ENCODE results near the gene PLP1.

Gene PLP1

DNA sequence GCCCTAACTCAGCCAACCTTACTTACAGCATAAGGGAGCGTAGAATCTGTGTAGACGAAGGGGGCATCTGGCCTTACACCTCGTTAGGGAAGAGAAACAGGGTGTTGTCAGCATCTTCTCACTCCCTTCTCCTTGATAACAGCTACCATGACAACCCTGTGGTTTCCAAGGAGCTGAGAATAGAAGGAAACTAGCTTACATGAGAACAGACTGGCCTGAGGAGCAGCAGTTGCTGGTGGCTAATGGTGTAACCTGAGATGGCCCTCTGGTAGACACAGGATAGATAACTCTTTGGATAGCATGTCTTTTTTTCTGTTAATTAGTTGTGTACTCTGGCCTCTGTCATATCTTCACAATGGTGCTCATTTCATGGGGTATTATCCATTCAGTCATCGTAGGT is 14.6 kb downstream of the PLP1 start:
- Histone ChIP-seq H3K9me2 (replicated peaks; ENCODE audit: control insufficient read depth, low read length) (no peaks in the 10 kb centered on the region), H4K20me1 (ENCODE audit: control insufficient read depth, insufficient read depth, low read depth, low read length) (no peaks in the 10 kb centered on the region), H3K9me3 (ENCODE audit: control insufficient read depth, insufficient read depth, low read length) (no peaks in the 10 kb centered on the region), H3K27ac (ENCODE audit: low read depth, low read length) (no peak overlapping the region), H3K27me3 (ENCODE audit: control insufficient read depth, low read length) (no peaks in the 10 kb centered on the region), H3K4me3 (ENCODE audit: low read length) (no peak overlapping the region), H3K4me1 (ENCODE audit: control insufficient read depth, low read length) (peaks cover 43% of the 10 kb centered on the region), H3K79me2 (ENCODE audit: control insufficient read depth, low read length) (no peaks in the 10 kb centered on the region), H3K4me2 (ENCODE audit: low read length) (no peak overlapping the region), H3K36me3 (ENCODE audit: control insufficient read depth, low read length) (no peaks in the 10 kb centered on the region), H3F3A (ENCODE audit: control insufficient read depth, insufficient read depth) (peaks cover 9% of the 10 kb centered on the region)
- TF ChIP-seq, protein P1, sequence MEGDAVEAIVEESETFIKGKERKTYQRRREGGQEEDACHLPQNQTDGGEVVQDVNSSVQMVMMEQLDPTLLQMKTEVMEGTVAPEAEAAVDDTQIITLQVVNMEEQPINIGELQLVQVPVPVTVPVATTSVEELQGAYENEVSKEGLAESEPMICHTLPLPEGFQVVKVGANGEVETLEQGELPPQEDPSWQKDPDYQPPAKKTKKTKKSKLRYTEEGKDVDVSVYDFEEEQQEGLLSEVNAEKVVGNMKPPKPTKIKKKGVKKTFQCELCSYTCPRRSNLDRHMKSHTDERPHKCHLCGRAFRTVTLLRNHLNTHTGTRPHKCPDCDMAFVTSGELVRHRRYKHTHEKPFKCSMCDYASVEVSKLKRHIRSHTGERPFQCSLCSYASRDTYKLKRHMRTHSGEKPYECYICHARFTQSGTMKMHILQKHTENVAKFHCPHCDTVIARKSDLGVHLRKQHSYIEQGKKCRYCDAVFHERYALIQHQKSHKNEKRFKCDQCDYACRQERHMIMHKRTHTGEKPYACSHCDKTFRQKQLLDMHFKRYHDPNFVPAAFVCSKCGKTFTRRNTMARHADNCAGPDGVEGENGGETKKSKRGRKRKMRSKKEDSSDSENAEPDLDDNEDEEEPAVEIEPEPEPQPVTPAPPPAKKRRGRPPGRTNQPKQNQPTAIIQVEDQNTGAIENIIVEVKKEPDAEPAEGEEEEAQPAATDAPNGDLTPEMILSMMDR (IDR thresholded peaks at IDR 0.05; ENCODE audit: low read depth, low read length, poor library complexity, severe bottlenecking): no peak
- no peak for TF ChIP-seq EZH2phosphoT487 (IDR thresholded peaks at IDR 0.05; ENCODE audit: borderline replicate concordance, low read length)

DNA sequence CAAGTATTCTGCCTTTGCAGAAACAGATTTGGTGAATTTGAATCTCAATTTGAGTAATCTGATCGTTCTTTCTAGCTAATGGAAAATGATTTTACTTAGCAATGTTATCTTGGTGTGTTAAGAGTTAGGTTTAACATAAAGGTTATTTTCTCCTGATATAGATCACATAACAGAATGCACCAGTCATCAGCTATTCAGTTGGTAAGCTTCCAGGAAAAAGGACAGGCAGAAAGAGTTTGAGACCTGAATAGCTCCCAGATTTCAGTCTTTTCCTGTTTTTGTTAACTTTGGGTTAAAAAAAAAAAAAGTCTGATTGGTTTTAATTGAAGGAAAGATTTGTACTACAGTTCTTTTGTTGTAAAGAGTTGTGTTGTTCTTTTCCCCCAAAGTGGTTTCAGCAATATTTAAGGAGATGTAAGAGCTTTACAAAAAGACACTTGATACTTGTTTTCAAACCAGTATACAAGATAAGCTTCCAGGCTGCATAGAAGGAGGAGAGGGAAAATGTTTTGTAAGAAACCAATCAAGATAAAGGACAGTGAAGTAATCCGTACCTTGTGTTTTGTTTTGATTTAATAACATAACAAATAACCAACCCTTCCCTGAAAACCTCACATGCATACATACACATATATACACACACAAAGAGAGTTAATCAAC is 15.3 kb downstream of the PLP1 start:
- H3K79me2 ChIP-seq (ENCODE audit: control insufficient read depth, low read length): no peaks in the 10 kb centered on the region
- no peaks in the 10 kb centered on the region for H4K20me1 ChIP-seq (ENCODE audit: control insufficient read depth, insufficient read depth, low read depth, low read length)
- peaks cover 43% of the 10 kb centered on the region for H3K4me1 ChIP-seq (ENCODE audit: control insufficient read depth, low read length)
- no peaks in the 10 kb centered on the region for H3K9me2 ChIP-seq (replicated peaks; ENCODE audit: control insufficient read depth, low read length)
- H3K4me2 ChIP-seq (ENCODE audit: low read length): no peak overlapping the region
- H3K27ac ChIP-seq (ENCODE audit: low read depth, low read length): no peak overlapping the region
- H3F3A ChIP-seq (ENCODE audit: control insufficient read depth, insufficient read depth): peaks cover 9% of the 10 kb centered on the region
- H3K36me3 ChIP-seq (ENCODE audit: control insufficient read depth, low read length): no peaks in the 10 kb centered on the region
- H3K9me3 ChIP-seq (ENCODE audit: control insufficient read depth, insufficient read depth, low read length): no peaks in the 10 kb centered on the region
- TF ChIP-seq EZH2phosphoT487 (IDR thresholded peaks at IDR 0.05; ENCODE audit: borderline replicate concordance, low read length): no peak
- TF ChIP-seq, protein P1 (IDR thresholded peaks at IDR 0.05; ENCODE audit: low read depth, low read length, poor library complexity, severe bottlenecking): no peak
- H3K4me3 ChIP-seq (ENCODE audit: low read length): no peak overlapping the region
- H3K27me3 ChIP-seq (ENCODE audit: control insufficient read depth, low read length): no peaks in the 10 kb centered on the region

DNA sequence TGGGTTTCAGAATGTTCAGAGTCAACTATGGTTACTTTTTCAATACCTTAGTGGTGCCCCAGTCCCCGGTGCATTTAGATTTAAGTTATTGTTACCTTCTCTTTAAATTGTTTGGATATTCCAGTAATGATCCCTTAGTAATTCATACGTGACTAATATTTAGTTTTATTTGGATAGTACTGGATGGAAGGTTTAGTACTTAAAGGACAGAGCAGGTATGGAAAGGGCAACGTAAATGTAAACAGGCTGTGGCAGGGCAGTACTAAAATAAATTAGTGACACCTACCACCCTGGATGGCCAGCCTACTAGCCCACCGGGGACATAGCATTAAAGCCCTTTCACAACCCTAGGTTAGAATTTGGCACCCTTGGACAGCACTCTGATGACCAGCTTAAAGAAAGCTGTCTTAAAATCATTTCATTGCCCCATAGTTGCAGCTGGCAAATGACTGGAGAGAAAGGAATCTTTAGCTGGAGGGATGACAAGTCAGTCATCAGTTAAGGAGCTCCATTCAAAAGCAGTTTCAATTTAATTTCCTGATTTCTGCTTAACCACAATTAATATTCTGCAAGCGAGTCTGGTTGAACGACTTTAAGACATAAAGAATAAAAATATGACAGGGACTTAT is 16.4 kb downstream of the PLP1 start:
- H3K4me3 ChIP-seq (ENCODE audit: low read length): no peak overlapping the region
- peaks cover 9% of the 10 kb centered on the region for H3F3A ChIP-seq (ENCODE audit: control insufficient read depth, insufficient read depth)
- no peaks in the 10 kb centered on the region for H3K79me2 ChIP-seq (ENCODE audit: control insufficient read depth, low read length)
- H3K27me3 ChIP-seq (ENCODE audit: control insufficient read depth, low read length): no peaks in the 10 kb centered on the region
- no peaks in the 10 kb centered on the region for H3K9me2 ChIP-seq (replicated peaks; ENCODE audit: control insufficient read depth, low read length)
- TF ChIP-seq EZH2phosphoT487 (IDR thresholded peaks at IDR 0.05; ENCODE audit: borderline replicate concordance, low read length): no peak
- 0 out of 2 replicates have a peak overlapping the region, but pooled peaks have one; percentile 16 for H3K4me2 ChIP-seq (ENCODE audit: low read length)
- H3K27ac ChIP-seq (ENCODE audit: low read depth, low read length): no peak overlapping the region
- no peaks in the 10 kb centered on the region for H4K20me1 ChIP-seq (ENCODE audit: control insufficient read depth, insufficient read depth, low read depth, low read length)
- H3K9me3 ChIP-seq (ENCODE audit: control insufficient read depth, insufficient read depth, low read length): no peaks in the 10 kb centered on the region
- no peaks in the 10 kb centered on the region for H3K36me3 ChIP-seq (ENCODE audit: control insufficient read depth, low read length)
- H3K4me1 ChIP-seq (ENCODE audit: control insufficient read depth, low read length): peaks cover 36% of the 10 kb centered on the region

DNA sequence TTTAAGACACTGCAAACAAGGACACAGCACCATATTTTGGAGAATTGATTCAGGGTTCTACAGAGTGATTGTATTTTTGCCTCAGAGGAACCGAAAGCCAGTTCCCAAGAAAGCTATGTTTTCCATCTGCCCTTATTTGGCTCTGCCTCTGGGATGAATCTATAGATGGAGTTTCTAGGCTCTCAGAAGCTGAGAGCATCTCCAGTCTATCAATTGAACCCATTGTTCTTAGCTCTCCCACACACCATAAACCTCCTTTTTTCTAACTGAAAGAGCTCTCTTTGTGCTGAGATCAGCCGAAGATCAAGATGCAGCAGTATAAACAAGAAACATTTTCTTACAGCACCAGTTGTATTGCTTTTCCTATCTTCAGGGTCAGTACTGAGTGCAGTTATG is 16.9 kb downstream of the PLP1 start:
- no peak overlapping the region for H3K27ac ChIP-seq (ENCODE audit: low read depth, low read length)
- no peak for TF ChIP-seq EZH2phosphoT487 (IDR thresholded peaks at IDR 0.05; ENCODE audit: borderline replicate concordance, low read length)
- TF ChIP-seq, protein P1 (IDR thresholded peaks at IDR 0.05; ENCODE audit: low read depth, low read length, poor library complexity, severe bottlenecking): no peak

More for the DNA sequence above, 16.9 kb downstream of the PLP1 start:
- H3K9me3 ChIP-seq (ENCODE audit: control insufficient read depth, insufficient read depth, low read length): no peaks in the 10 kb centered on the region
- peaks cover 31% of the 10 kb centered on the region for H3K4me1 ChIP-seq (ENCODE audit: control insufficient read depth, low read length)
- no peaks in the 10 kb centered on the region for H3K27me3 ChIP-seq (ENCODE audit: control insufficient read depth, low read length)
- H3K9me2 ChIP-seq (replicated peaks; ENCODE audit: control insufficient read depth, low read length): no peaks in the 10 kb centered on the region
- H3K36me3 ChIP-seq (ENCODE audit: control insufficient read depth, low read length): no peaks in the 10 kb centered on the region
- 0 out of 2 replicates have a peak overlapping the region, but pooled peaks have one; percentile 16 for H3K4me2 ChIP-seq (ENCODE audit: low read length)
- H3K4me3 ChIP-seq (ENCODE audit: low read length): no peak overlapping the region
- H4K20me1 ChIP-seq (ENCODE audit: control insufficient read depth, insufficient read depth, low read depth, low read length): no peaks in the 10 kb centered on the region
- peaks cover 4% of the 10 kb centered on the region for H3F3A ChIP-seq (ENCODE audit: control insufficient read depth, insufficient read depth)
- H3K79me2 ChIP-seq (ENCODE audit: control insufficient read depth, low read length): no peaks in the 10 kb centered on the region

All from DOHH2 (cell line).